ENCODE results near the gene GNRH2.
"Not testable (repeated sequence)": the region's sequence is repeated elsewhere in the genome, so short reads cannot be mapped to it uniquely, and the experiment has no call there.

Gene GNRH2

GRCh38 chr20:3043322-3043721 lies at the start of gene GNRH2:
Gene GNRH2, plus strand, starts transcription at chr20:3043622. Its CDS starts 793 bp downstream, at chr20:3044415.
- DNase-seq (ENCODE audit: low read depth in 4 of 4, low spot score in 1 of 4), result no peak

GRCh38 chr20:2995796-2996195 lies 47.6 kb upstream of the GNRH2 start:
- no peak for DNase-seq (ENCODE audit: low read depth in 4 of 4, low spot score in 1 of 4)

- DNase-seq (ENCODE audit: low read depth in 4 of 4, low spot score in 1 of 4), result no peak
Observed at GRCh38 chr20:2998728-2999127, 44.7 kb upstream of the GNRH2 start.

- no peak for DNase-seq (ENCODE audit: low read depth in 4 of 4, low spot score in 1 of 4)
Observed at GRCh38 chr20:3000852-3001523, 42.4 kb upstream of the GNRH2 start.

- no peak for DNase-seq (ENCODE audit: low read depth in 4 of 4, low spot score in 1 of 4)
Observed at GRCh38 chr20:3003416-3003815, 40.0 kb upstream of the GNRH2 start.

DNA sequence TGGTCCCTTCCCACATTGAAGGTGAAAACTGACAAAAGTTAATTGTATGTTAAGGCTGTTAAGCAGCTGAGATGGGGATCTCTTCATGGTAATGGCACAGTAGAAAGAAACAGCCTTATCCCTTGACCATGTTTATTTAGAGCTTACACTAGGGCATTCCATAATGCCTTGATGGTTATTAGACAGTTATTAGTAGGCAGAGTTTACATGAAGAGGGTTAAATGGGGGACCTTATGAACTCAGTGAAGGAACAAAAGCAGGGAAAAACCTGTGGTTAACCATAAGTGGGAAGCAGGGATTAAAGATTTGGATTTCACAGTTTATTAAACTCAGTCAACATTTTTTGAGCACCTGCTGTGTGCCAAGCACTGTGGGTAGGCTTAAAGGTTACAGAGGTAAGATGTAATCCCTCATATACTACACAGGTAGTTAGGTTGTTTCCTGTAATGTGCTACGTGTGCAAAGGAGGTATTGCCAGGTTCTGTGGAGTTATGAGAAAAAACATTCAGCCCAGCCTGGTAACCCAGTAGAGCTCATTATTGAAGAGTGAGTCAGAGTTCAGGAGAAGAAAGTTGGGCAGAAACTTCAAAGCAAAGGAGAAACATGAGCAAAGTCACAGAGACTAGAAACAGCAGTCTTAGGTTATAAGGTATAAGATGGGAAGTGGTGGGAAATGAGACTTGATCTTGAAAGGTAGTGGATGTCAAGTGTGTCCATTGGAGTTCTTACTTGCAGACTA lies 32.3 kb upstream of the GNRH2 start:
- no peak for DNase-seq (ENCODE audit: low read depth in 4 of 4, low spot score in 1 of 4)

- peak in 2 of 4 experiments; percentile 1 to 34 for DNase-seq (ENCODE audit: low read depth in 4 of 4, low spot score in 1 of 4)
Observed at GRCh38 chr20:3011752-3012151, 31.7 kb upstream of the GNRH2 start.

DNA sequence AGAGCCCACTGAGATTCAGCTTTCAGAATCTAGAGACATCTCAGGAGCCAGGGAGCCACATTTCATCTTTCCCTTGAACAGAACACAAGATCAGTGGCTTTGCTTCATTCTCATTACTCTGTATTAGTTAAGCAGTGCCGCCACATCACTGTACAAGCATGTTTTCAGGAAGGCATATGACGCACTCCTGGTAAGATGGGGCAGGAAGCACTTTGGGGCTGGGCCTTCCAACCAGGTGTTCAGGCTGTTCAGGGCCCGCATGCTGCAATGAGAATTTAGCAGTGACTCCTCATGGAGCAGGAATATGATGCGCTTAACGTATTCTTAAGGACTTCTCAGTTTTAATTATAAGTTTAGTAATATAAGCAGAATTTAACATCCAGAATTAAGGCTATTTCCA lies 29.7 kb upstream of the GNRH2 start:
- no peak for DNase-seq (ENCODE audit: low read depth in 4 of 4, low spot score in 1 of 4)

DNA sequence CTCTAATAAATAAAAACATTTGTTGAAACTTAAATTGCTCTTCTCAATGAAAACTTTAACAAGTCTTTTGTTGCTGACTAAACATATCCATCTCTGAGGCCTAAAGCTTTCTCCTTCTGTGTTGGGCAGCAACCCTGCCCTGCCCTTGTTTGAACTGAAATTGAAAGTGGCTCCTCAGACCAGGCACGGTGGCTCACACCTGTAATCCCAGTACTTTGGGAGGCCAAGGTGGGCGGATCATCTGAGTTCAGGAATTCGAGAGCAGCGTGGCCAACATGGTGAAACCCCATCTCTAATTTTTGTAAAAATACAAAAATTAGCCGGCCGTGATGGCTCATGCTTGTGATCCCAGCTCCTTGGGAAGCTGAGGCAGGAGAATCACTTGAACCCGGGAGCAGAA lies 29.2 kb upstream of the GNRH2 start:
- no peak for DNase-seq (ENCODE audit: low read depth in 4 of 4, low spot score in 1 of 4)

GRCh38 chr20:3014662-3015061 lies 28.8 kb upstream of the GNRH2 start:
- peak in 1 of 4 experiments; percentile 42 for DNase-seq (ENCODE audit: low read depth in 4 of 4, low spot score in 1 of 4)

DNA sequence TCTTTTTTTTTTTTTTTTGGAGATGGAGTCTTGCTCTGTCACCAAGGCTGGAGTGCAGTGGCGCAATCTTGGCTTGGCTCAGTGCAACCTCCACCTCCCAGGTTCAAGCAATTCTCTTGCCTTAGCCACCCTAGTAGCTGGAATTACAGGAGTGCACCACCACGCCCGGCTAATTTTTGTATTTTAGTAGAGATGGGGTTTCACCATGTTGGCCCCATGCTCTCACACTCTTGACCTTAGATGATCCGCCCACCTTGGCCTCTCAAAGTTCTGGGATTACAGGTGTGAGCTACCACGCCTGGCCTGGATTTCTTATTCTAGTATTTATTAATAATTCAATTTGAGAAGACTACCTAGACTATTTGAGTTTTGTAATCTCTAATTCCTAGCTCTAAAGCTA lies 28.1 kb upstream of the GNRH2 start:
- DNase-seq (ENCODE audit: low read depth in 4 of 4, low spot score in 1 of 4), result not testable (repeated sequence)

DNA sequence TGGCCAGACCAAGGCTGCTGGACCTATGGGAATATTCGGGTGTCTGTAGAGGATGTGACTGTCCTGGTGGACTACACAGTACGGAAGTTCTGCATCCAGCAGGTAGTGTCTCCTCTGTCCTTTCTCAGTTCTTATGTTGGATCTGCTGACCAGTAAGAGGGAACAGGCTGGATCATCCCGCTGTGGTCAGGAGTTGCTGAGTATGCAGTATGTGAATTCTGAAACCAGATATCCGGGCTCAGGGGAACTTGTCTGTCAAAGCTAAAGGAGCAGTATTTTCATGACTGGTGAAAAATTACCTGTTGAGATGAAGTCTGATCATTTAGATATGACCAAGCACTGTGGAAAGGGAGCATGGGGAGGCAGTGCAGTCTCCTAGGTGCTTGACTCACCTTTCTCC lies 22.1 kb upstream of the GNRH2 start:
- DNase-seq (ENCODE audit: low read depth in 4 of 4, low spot score in 1 of 4), result no peak

DNA sequence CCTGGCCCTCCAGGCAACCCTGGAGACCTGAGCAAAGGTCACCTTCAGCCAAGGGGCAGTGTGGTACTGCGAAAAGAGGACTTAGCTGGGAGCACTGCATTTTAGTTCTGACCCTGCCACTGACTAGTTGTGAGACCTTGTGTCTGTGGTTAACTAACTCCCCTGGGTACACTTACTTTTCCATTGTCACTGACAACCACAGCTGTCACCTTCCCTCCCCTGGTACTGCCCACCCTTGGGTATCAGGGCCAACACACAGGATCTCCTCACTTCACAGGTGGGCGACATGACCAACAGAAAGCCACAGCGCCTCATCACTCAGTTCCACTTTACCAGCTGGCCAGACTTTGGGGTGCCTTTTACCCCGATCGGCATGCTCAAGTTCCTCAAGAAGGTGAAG lies 21.6 kb upstream of the GNRH2 start:
- no peak for DNase-seq (ENCODE audit: low read depth in 4 of 4, low spot score in 1 of 4)

DNA sequence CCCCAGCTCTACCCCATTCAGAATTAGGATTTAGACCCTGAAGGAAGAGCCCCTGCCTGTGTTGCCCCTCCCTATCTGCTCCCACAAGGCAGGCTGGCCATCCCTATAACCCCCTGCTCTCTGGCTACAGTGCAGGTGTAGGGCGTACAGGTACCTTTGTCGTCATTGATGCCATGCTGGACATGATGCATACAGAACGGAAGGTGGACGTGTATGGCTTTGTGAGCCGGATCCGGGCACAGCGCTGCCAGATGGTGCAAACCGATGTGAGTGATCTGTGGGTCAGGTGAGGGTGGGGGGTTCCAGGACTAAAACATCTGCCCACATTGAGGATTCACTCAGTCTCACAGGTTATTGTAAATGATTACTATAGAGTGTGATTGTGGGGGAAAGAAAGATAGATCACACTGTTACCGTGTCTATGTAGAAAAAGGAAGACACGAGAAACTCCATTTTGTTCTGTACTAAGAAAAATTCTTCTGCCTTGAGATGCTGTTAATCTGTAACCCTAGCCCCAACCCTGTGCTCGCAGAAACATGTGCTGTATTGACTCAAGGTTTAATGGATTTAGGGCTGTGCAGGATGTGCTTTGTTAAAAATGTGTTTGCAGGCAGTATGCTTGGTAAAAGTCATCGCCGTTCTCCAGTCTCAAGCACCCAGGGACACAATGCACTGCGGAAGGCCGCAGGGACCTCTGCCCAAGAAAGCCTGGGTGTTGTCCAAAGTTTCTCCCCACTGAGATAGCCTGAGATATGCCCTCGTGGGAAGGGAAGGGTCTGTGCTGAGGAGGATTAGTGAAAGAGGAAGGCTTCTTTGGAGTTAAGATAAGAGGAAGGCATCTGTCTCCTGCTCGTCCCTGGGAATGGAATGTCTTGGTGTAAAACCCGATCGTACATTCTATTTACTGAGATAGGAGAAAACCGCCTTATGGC lies 20.6 kb upstream of the GNRH2 start:
- not testable (repeated sequence) for DNase-seq (ENCODE audit: low read depth in 4 of 4, low spot score in 1 of 4)

GRCh38 chr20:3027987-3028386 lies 15.4 kb upstream of the GNRH2 start:
- DNase-seq (ENCODE audit: low read depth in 4 of 4, low spot score in 1 of 4), result no peak

DNA sequence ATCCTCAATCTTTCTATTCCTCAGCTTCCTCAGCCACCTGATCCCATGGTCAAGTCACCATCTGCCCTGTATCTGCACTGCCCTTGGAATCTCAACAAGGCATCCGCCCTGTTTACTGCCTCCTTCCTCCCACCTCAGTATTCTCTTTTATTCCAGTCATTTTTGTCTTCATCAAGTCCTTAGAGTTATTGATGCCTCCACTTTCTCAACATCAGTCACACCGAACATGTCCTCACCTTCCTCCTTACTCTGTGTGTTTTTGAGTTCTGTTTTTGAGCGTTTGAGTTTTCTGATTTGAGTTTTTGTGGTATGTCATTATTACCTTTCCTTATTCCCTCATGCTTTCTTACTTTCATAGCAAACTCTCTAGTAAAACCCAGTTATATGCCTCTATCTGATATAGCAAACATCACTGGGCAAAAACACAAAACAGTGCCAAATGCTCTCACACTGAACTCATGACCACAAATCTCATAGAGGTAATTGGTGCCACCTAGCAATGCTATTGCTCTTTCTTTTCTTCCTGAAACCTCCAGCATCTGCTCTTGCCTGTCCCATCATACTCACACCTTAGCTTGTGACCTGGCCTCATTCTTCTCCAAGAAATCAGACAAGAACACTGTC lies 11.8 kb upstream of the GNRH2 start:
- DNase-seq (ENCODE audit: low read depth in 4 of 4, low spot score in 1 of 4), result no peak

DNA sequence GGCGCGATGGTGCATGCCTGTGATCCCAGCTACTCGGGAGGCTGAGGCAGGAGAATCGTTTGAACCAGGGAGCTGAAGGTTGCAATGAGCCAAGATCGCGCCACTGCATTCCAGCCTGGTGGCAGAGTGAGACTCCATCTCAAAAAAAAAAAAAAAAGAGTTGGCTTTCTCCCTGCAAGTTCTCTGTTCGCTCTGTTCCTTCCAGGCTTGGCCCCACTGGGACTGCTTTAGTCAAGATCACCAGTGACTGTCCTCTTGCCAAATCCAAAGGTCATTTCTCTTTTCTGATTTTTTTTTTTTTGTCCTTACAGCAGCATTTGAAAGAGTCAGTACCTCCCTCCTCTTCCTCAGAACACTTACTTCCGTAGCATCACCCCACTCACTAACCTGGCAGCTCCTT lies 10.8 kb upstream of the GNRH2 start:
- DNase-seq (ENCODE audit: low read depth in 4 of 4, low spot score in 1 of 4), result no peak

GRCh38 chr20:3037654-3038053 lies 5.8 kb upstream of the GNRH2 start:
- DNase-seq (ENCODE audit: low read depth in 4 of 4, low spot score in 1 of 4), result no peak

DNA sequence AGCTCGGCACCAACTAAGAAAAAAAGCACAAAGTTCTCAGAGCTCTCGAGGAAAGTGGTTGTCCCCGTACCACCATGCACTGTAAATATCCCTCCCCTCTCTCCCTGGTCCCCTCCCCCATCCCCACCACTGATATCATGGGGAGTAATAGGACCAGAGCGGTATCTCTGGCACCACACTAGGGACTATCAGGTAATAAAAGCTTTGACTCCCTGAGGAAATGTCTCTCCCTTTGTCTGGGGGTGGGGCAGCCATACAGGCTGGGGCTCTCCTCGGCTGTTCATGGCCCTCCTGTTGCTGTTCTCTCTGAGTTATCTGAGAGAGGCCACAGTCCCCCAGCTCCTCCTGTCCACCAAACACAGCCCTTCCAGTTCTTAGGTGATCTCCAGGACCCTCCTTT lies 5.0 kb upstream of the GNRH2 start:
- DNase-seq (ENCODE audit: low read depth in 4 of 4, low spot score in 1 of 4), result no peak

GRCh38 chr20:3039426-3039825 lies 4.0 kb upstream of the GNRH2 start:
- no peak for DNase-seq (ENCODE audit: low read depth in 4 of 4, low spot score in 1 of 4)

DNA sequence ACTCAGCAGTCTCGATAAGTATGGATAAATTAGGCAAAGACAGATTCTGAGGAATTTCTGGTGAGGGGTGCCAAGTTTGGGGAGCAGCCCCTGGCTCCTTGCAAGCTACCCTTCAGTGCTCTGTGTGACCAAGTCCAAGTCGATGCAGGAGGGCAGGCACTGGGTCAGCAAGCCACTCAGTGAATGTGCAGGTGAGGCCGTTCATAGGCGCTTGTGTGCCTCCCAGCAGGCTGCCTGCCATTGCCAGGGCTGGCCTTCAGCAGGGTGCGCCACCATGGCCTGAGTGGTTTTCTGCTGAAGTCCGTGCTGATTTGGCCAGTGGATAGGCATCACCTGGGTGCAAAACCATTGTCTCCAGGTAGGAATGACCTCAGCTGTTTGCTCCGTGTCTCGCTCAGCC lies 3.3 kb upstream of the GNRH2 start:
- DNase-seq (ENCODE audit: low read depth in 4 of 4, low spot score in 1 of 4), result no peak

Measured in stimulated activated CD4-positive, alpha-beta T cell treated with anti-CD3 and anti-CD28 coated beads, Interleukin-1b, Interleukin-23, amount 100 ng/mL, for 24 hours (primary cell).